ENCODE results near the gene PMPCB. TPM values are rescaled to one million over a fixed set of nuclear protein-coding genes. Genes with fewer than 3 reads are reported as not detected.

The PMPCB gene
- total RNA-seq, 1 experiment from 2014 or later, result 34.2 TPM

GRCh38 chr7:103314852-103315251 is 17.6 kb downstream of the PMPCB start:
- Mint-ChIP-seq H3K4me3 (ENCODE audit: low read depth, unreplicated experiment) (no peak overlapping the region), H3K4me1 (ENCODE audit: low read depth, unreplicated experiment) (no peaks in the 10 kb centered on the region), H3K27me3 (ENCODE audit: unreplicated experiment) (no peaks in the 10 kb centered on the region), H3K36me3 (ENCODE audit: insufficient read depth, unreplicated experiment) (peaks cover 22% of the 10 kb centered on the region), H3K9me3 (ENCODE audit: low read depth, unreplicated experiment) (no peaks in the 10 kb centered on the region), H3K27ac (ENCODE audit: unreplicated experiment) (no peak overlapping the region)
- TF ChIP-seq CTCF (IDR thresholded peaks at IDR 0.05; ENCODE audit: unreplicated experiment), result no peak
- no peak for DNase-seq
- BruUV-seq (replicated peaks), result no TSS peak
- CTCF ChIA-PET, result no interaction called here
- intact Hi-C loops (cut with micrococcal nuclease; ENCODE audit: unreplicated experiment), result no loop called here

- H3K36me3 Mint-ChIP-seq (ENCODE audit: insufficient read depth, unreplicated experiment), result peaks cover 17% of the 10 kb centered on the region
- intact Hi-C loops (cut with micrococcal nuclease; ENCODE audit: unreplicated experiment), result no loop called here
- H3K27ac Mint-ChIP-seq (ENCODE audit: unreplicated experiment), result no peak overlapping the region
- no TSS peak for BruUV-seq (replicated peaks)
- no peaks in the 10 kb centered on the region for H3K27me3 Mint-ChIP-seq (ENCODE audit: unreplicated experiment)
- no peaks in the 10 kb centered on the region for H3K9me3 Mint-ChIP-seq (ENCODE audit: low read depth, unreplicated experiment)
- TF ChIP-seq CTCF (IDR thresholded peaks at IDR 0.05; ENCODE audit: unreplicated experiment), result no peak
- CTCF ChIA-PET, result no interaction called here
- DNase-seq, result no peak
- no peaks in the 10 kb centered on the region for H3K4me1 Mint-ChIP-seq (ENCODE audit: low read depth, unreplicated experiment)
- no peak overlapping the region for H3K4me3 Mint-ChIP-seq (ENCODE audit: low read depth, unreplicated experiment)
Measured at GRCh38 chr7:103316380-103316941, 19.2 kb downstream of the PMPCB start.

GRCh38 chr7:103317009-103317408 is 19.8 kb downstream of the PMPCB start:
- intact Hi-C loops (cut with micrococcal nuclease; ENCODE audit: unreplicated experiment), result no loop called here
- Mint-ChIP-seq H3K27ac (ENCODE audit: unreplicated experiment) (peak overlapping the region; percentile 16), H3K4me3 (ENCODE audit: low read depth, unreplicated experiment) (no peak overlapping the region), H3K4me1 (ENCODE audit: low read depth, unreplicated experiment) (no peaks in the 10 kb centered on the region), H3K9me3 (ENCODE audit: low read depth, unreplicated experiment) (no peaks in the 10 kb centered on the region), H3K36me3 (ENCODE audit: insufficient read depth, unreplicated experiment) (peaks cover 22% of the 10 kb centered on the region), H3K27me3 (ENCODE audit: unreplicated experiment) (no peaks in the 10 kb centered on the region)
- TF ChIP-seq CTCF (IDR thresholded peaks at IDR 0.05; ENCODE audit: unreplicated experiment), result no peak
- no peak for DNase-seq
- BruUV-seq (replicated peaks), result no TSS peak
- CTCF ChIA-PET, result no interaction called here

- DNase-seq, result no peak
- BruUV-seq (replicated peaks), result no TSS peak
- Mint-ChIP-seq H3K36me3 (ENCODE audit: insufficient read depth, unreplicated experiment) (peaks cover 35% of the 10 kb centered on the region), H3K9me3 (ENCODE audit: low read depth, unreplicated experiment) (no peaks in the 10 kb centered on the region), H3K27ac (ENCODE audit: unreplicated experiment) (no peak overlapping the region), H3K4me3 (ENCODE audit: low read depth, unreplicated experiment) (no peak overlapping the region), H3K27me3 (ENCODE audit: unreplicated experiment) (no peaks in the 10 kb centered on the region), H3K4me1 (ENCODE audit: low read depth, unreplicated experiment) (no peaks in the 10 kb centered on the region)
- intact Hi-C loops (cut with micrococcal nuclease; ENCODE audit: unreplicated experiment), result no loop called here
- CTCF ChIA-PET, result no interaction called here
- TF ChIP-seq CTCF (IDR thresholded peaks at IDR 0.05; ENCODE audit: unreplicated experiment), result no peak
Measured at GRCh38 chr7:103325744-103326143, 28.5 kb downstream of the PMPCB start.
